GM13977 (cell line): ENCODE results near the gene PGAP6.
"Not testable (repeated sequence)": the region's sequence is repeated elsewhere in the genome, so short reads cannot be mapped to it uniquely, and the experiment has no call there.

Source experiments
- DNase-seq: peaks from one replicate; pipeline ENCODE4 v3.0.0; 2012; ENCODE audit warnings: low spot score
- CTCF ChIP-seq: IDR thresholded peaks from 2 replicates; pipeline ENCODE4 v1.5.1; 2012; ENCODE audit warnings: mild to moderate bottlenecking, control low read depth; ENCODE audit not compliant: insufficient read depth; ENCODE audit errors: extremely low read depth, missing control alignments
- in situ Hi-C: fragments of 300-500 bp; cut with MboI; formaldehyde crosslinking; loops from one replicate; pipeline ENCODE4 v1.12.0; 2022; ENCODE audit warnings: low sequenced_read_pairs, low pct_unique_long_range_greater_than_20kb, mixed read lengths, inconsistent platforms; ENCODE audit not compliant: unreplicated experiment

PGAP6 gene

DNA sequence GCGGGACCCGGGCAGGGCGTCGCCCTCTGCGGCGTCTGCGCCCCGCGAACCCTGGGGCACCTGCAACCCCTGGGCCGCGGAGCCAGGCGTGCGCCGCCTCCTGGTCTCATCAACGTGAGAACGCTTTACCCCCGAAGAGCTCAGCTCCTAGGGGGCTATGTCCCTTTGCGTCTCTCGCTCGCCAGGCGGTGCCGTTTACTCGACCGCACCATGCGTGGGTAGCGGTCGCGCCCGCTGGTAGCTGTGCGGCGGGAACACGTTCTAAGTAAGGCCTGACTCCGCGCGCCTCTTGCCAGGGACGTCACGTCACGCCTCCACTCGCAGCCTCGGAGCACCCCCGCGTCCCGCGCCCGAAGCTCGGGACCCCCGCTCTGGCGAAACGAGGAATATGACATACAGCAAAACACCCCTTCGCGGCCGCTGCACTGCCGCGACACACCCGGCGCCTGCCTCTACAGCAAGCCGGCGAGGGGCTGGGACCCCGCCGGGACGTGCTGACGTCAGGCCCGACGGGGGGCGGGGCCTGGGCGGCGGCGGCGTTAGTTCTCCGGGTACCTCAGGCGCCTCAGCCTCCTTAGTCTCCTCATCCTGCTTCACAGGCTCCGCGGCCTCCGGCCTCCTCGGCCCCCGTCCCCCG lies 43.4 kb upstream of the PGAP6 start, which contains the start of gene RAB11FIP3:
Gene RAB11FIP3, plus strand, starts transcription at position 568 of the 637 bp plus-strand sequence. CDS start 358 bp downstream, outside the sequence.
- DNase-seq = peak; percentile 98
- no peak for TF ChIP-seq CTCF
- in situ Hi-C loops = no loop called here

DNA sequence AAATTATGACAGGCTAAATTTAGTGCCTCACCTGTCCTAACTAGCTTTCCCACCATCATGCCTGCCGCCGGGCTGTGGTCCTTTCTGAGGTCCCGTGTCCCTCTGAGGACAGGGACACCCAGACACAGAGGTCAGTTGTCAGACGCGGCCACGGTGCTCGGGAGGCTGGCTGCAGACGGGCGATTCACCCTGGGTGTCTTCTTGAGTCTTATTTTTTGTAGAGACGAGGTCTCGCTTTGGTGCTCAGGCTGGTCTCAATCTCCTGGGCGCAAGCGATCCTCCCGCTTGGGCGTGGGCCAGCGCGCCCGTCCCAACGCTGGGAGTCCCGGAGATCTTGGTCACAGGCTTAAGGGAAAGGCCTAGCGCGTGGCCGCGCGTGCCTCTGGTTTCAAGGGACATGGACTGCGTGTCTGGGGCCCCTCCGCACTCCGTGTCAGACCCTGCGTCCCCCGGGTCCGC lies 42.9 kb upstream of the PGAP6 start:
- no peak for TF ChIP-seq CTCF
- DNase-seq = no peak
- in situ Hi-C loops = no loop called here

GRCh38 chr16:424033-424622 lies 42.4 kb upstream of the PGAP6 start:
- TF ChIP-seq CTCF = no peak
- no peak for DNase-seq
- in situ Hi-C loops = no loop called here

DNA sequence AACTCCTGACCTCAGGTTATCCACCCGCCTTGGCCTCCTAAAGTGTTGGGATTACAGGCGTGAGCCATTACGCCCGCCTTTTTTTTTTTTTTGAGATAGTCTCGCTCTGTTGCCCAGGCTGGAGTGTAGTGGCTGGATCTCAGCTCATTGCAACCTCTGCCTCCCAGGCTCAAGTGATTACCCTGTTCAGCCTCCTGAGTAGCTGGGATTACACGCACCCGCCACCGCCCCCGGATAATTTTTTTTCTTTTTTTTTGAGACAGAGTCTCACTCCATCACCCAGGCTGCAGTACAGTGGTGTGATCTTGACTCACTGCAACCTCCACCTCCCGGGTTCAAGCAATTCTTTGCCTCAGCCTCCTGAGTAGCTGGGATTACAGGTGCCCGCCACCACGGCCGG lies 40.4 kb upstream of the PGAP6 start:
- in situ Hi-C loops, DNase-seq: not testable (repeated sequence)

DNA sequence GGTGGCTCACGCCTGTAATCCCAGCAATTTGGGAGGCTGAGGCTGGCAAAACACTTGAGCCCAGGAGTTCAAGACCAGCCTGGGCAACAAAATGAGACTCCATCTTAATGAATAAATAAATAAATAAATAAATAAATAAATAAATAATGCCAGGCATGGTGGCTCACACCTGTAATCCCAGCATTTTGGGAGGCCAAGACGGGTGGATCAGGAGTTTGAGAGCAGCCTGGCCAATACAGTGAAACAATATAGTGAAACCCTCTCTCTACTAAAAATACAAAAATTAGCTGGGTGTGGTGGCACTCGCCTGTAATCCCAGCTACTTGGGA lies 33.4 kb upstream of the PGAP6 start:
- DNase-seq, in situ Hi-C loops: not testable (repeated sequence)

- in situ Hi-C loops = no loop called here
- TF ChIP-seq CTCF = no peak
- DNase-seq = no peak
Measured at GRCh38 chr16:414395-415169, 32.8 kb upstream of the PGAP6 start.

DNA sequence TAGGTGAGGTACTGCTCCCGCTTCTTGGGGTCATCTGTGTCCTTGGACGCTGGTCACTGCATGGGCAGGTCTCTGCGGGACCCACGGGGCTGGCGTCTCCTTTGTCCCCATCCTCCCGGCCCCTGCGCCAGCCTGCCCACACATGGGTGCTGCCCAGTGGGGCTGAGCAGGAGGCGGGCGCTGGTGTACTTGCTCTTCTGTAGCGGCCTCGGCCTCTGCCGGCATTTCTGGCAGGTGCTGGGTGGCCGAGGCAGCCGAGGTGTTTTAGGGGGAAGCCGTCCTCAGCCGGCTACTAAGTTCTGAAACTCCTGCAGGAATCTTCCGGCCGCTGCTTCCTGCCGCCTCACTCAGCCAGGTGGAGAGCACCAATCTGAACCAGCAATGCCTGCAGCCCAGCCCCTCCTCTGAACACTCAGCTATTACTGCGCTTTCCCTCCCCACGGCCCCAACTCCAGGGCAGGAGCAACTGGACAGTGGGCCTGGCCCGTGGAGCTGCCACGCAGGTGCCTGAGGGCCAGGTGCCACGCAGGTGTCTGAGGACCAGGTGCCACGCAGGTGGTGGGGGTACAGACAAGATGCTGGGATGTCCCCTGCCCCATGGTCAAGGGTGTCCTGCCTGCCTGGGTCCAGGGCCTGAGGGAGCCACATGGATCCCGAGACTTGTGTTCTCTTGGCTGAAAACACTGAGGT lies 29.9 kb upstream of the PGAP6 start:
- DNase-seq = peak; percentile 15
- no peak for TF ChIP-seq CTCF
- in situ Hi-C loops = no loop called here
